Naive thymus-derived CD8-positive, alpha-beta T cell (primary cell): ENCODE measurements around the gene TCN1. TPM values are rescaled to one million over a fixed set of nuclear protein-coding genes. Genes with fewer than 3 reads are reported as not detected.

ENCODE experiments used
- polyA plus RNA-seq, 3 donors: library from polyadenylated mRNA; unstranded; fragments of 300-500 nt; fragmentation: Illumina TruSeq; gene quantifications; one replicate each; pipeline ENCODE4 v1.2.3, GENCODE V29; 2021
- total RNA-seq, 8 experiments: library from RNA in 2 of 8; stranded (reverse) in 2 of 8; gene quantifications; one replicate each; pipeline ENCODE4 v1.2.3 and lab custom pipeline; 2021 to 2026

Gene TCN1
- total and polyA plus RNA-seq, 5 experiments from 2014 or later, result not detected

Other genes starting within 250 kb of the TCN1 start
- 10 to 100 TPM; 40.5 to 40.7 TPM for gene PATL1, start 197.4 kb downstream of the TCN1 start, total RNA-seq
- gene PATL1, start 197.4 kb downstream of the TCN1 start, polyA plus RNA-seq, result 1 to 10 TPM; 3.2 to 8.2 (median 3.8) TPM
- gene OR10V1, start 152.6 kb downstream of the TCN1 start, total RNA-seq, result not detected
- gene OR10V1, start 152.6 kb downstream of the TCN1 start, polyA plus RNA-seq, result not detected
- gene STX3, start 111.1 kb downstream of the TCN1 start, total RNA-seq, result 10 to 100 TPM; 10.3 to 11.2 TPM
- gene STX3, start 111.1 kb downstream of the TCN1 start, polyA plus RNA-seq, result 1 to 10 TPM; 2.8 to 3.6 (median 3.0) TPM
- 10 to 100 TPM; 44.4 to 45.2 TPM for gene MRPL16, start 55.7 kb downstream of the TCN1 start, total RNA-seq
- gene MRPL16, start 55.7 kb downstream of the TCN1 start, polyA plus RNA-seq, result 10 to 100 TPM; 68.4 to 93.0 (median 92.8) TPM
- gene CBLIF, start 21.0 kb downstream of the TCN1 start, total RNA-seq, result not detected
- gene CBLIF, start 21.0 kb downstream of the TCN1 start, polyA plus RNA-seq, result not detected
- gene OOSP3, start 12.3 kb upstream of the TCN1 start, total RNA-seq, result not detected
- gene OOSP3, start 12.3 kb upstream of the TCN1 start, polyA plus RNA-seq, result under 1 TPM in 1 of 3 donors, not detected in 2; 0.43 TPM
- gene OOSP1, start 71.9 kb upstream of the TCN1 start, total RNA-seq, result not detected
- gene OOSP1, start 71.9 kb upstream of the TCN1 start, polyA plus RNA-seq, result not detected
- not detected for gene OOSP4A, start 97.5 kb upstream of the TCN1 start, total RNA-seq
- not detected for gene OOSP4A, start 97.5 kb upstream of the TCN1 start, polyA plus RNA-seq
- gene OOSP4B, start 150.7 kb upstream of the TCN1 start, total RNA-seq, result not detected
- not detected for gene OOSP4B, start 150.7 kb upstream of the TCN1 start, polyA plus RNA-seq
- gene OOSP2, start 173.9 kb upstream of the TCN1 start, total RNA-seq, result not detected
- gene OOSP2, start 173.9 kb upstream of the TCN1 start, polyA plus RNA-seq, result not detected
- gene MS4A3, start 190.2 kb upstream of the TCN1 start, total RNA-seq, result not detected
- not detected for gene MS4A3, start 190.2 kb upstream of the TCN1 start, polyA plus RNA-seq
- gene MS4A2, start 222.2 kb upstream of the TCN1 start, total RNA-seq, result not detected
- not detected for gene MS4A2, start 222.2 kb upstream of the TCN1 start, polyA plus RNA-seq